Natural killer cell (primary cell): ENCODE data around the gene ADO. TPM values are rescaled to one million over a fixed set of nuclear protein-coding genes. Genes with fewer than 3 reads are reported as not detected.

Experiments
- ATAC-seq, 3 donors: fragments of 150-1000 bp in 2 of 3; fragments of 200-7000 bp in 1 of 3; cut with Tn5 transposase; 1 replicate in 1 of 3; 2 replicates in 2 of 3; pipeline ENCODE4 v1.10.0; 2021; ENCODE audit warnings: mild to moderate bottlenecking in 2 of 3, moderate library complexity in 2 of 3
- DNase-seq, 2 donors: peaks; one replicate each; pipeline versions ENCODE4 v3.0.0 to v3.0.0-alpha.2; 2013 to 2021; ENCODE audit warnings: mixed read lengths in 1 of 2
- H3K27ac ChIP-seq: one replicate; pipeline ENCODE4 v1.5.1; 2013; ENCODE audit warnings: mild to moderate bottlenecking, low read length
- H3K27me3 ChIP-seq: one replicate; pipeline ENCODE4 v1.6.1; 2013; ENCODE audit warnings: low read length; ENCODE audit not compliant: control insufficient read depth, insufficient read depth
- H3K36me3 ChIP-seq: one replicate; pipeline ENCODE4 v1.6.1; 2013; ENCODE audit warnings: low read length; ENCODE audit not compliant: control insufficient read depth, insufficient read depth
- H3K4me1 ChIP-seq: one replicate; pipeline ENCODE4 v1.6.1; 2013; ENCODE audit warnings: low read length; ENCODE audit not compliant: control insufficient read depth, insufficient read depth
- H3K4me3 ChIP-seq: one replicate; pipeline ENCODE4 v1.5.1; 2013; ENCODE audit warnings: low read length
- H3K9me3 ChIP-seq: one replicate; pipeline ENCODE4 v1.6.1; 2013; ENCODE audit warnings: low read length; ENCODE audit not compliant: control insufficient read depth, insufficient read depth
- H3K27ac Mint-ChIP-seq, 2 donors: one replicate each; pipeline ENCODE4 v1.8.0; 2022; ENCODE audit warnings: mild to moderate bottlenecking in 2 of 2, mixed read lengths in 2 of 2, moderate library complexity in 1 of 2
- H3K27me3 Mint-ChIP-seq, 2 donors: one replicate each; pipeline ENCODE4 v1.8.0; 2022; ENCODE audit warnings: low read depth in 2 of 2, mixed read lengths in 2 of 2
- H3K36me3 Mint-ChIP-seq: one replicate; pipeline ENCODE4 v1.8.0; 2022; ENCODE audit warnings: mixed read lengths
- H3K4me1 Mint-ChIP-seq, 2 donors: one replicate each; pipeline ENCODE4 v1.8.0; 2022; ENCODE audit warnings: mixed read lengths in 2 of 2
- H3K4me3 Mint-ChIP-seq: one replicate; pipeline ENCODE4 v1.8.0; 2022; ENCODE audit warnings: mild to moderate bottlenecking, moderate library complexity, mixed read lengths
- H3K9me3 Mint-ChIP-seq, 2 donors: one replicate each; pipeline ENCODE4 v1.8.0; 2022; ENCODE audit warnings: mixed read lengths in 2 of 2
- WGBS: methylation state at CpG from one replicate; pipeline ENCODE4 v1.1.7; 2013; ENCODE audit warnings: missing lambda C conversion rate; ENCODE audit not compliant: insufficient coverage; 5-methylcytosine and 5-hydroxymethylcytosine counted together
- intact Hi-C: fragments of 100-400 bp; cut with micrococcal nuclease; formaldehyde crosslinking; loops from one replicate; pipeline ENCODE4 v1.14.2; 2022
- total RNA-seq, 4 donors: library from RNA; stranded (reverse); fragments of 120-200 nt in 1 of 4; gene quantifications; one replicate each; pipeline versions ENCODE4 v1.2.3 to v1.2.4, GENCODE V29; 2013 to 2022
- TF ChIP-seq, protein P1 (sequence below): fragments of 200-600 bp; IDR thresholded peaks from one replicate; pipeline ENCODE4 v1.8.0; 2022; ENCODE audit warnings: antibody characterized with exemption

The ADO gene
- total RNA-seq, 3 donors from 2014 or later (not counting 1 experiment from before 2014, with no cell fraction given), result 13.6 to 17.1 (median 15.6) TPM

DNA sequence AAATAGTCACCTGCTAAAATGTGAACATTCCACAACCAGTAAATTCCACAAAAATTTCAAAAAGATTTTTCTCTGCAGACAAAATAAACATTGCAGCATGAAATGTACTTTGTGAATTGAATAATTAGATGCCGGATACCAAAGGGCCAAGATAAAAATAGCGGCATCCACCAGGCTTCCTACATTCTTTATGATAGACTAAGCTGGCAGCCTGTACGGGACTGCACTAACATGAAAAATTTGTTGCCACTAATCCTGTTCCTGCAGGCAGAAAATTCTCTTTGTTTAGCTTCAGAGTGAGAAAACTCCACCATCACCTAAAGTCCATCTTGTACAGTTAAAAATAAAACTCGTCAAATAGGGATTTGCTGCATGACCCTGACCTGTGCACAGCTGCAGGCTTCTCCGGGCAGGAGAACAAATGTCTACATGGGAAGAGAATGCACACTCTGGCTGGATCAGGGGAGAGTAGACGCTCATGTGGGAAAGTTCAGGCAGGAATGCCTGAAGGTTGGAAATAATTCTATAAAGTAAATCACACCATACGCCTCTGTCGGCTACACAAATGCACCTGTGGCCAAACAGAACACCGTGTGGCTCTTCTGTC lies 15.6 kb upstream of the ADO start:
- Mint-ChIP-seq H3K27me3 (peaks cover 9 to 17% of the 10 kb centered on the region in 2 donors), H3K4me3 (no peak overlapping the region), H3K9me3 (peaks cover 4 to 9% of the 10 kb centered on the region in 2 donors), H3K36me3 (peaks cover 16% of the 10 kb centered on the region), H3K4me1 (no peaks in the 10 kb centered on the region), H3K27ac (no peak overlapping the region)
- Histone ChIP-seq H3K36me3 (no peaks in the 10 kb centered on the region), H3K4me3 (no peak overlapping the region), H3K27me3 (no peaks in the 10 kb centered on the region), H3K27ac (no peak overlapping the region), H3K9me3 (no peaks in the 10 kb centered on the region), H3K4me1 (no peaks in the 10 kb centered on the region)
- 96% methylated on average over 9 of the region's 9 CpGs for WGBS
- DNase-seq (no peak), ATAC-seq (no peak)
- intact Hi-C loops, result no loop called here
- TF ChIP-seq, protein P1, sequence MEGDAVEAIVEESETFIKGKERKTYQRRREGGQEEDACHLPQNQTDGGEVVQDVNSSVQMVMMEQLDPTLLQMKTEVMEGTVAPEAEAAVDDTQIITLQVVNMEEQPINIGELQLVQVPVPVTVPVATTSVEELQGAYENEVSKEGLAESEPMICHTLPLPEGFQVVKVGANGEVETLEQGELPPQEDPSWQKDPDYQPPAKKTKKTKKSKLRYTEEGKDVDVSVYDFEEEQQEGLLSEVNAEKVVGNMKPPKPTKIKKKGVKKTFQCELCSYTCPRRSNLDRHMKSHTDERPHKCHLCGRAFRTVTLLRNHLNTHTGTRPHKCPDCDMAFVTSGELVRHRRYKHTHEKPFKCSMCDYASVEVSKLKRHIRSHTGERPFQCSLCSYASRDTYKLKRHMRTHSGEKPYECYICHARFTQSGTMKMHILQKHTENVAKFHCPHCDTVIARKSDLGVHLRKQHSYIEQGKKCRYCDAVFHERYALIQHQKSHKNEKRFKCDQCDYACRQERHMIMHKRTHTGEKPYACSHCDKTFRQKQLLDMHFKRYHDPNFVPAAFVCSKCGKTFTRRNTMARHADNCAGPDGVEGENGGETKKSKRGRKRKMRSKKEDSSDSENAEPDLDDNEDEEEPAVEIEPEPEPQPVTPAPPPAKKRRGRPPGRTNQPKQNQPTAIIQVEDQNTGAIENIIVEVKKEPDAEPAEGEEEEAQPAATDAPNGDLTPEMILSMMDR, result no peak

DNA sequence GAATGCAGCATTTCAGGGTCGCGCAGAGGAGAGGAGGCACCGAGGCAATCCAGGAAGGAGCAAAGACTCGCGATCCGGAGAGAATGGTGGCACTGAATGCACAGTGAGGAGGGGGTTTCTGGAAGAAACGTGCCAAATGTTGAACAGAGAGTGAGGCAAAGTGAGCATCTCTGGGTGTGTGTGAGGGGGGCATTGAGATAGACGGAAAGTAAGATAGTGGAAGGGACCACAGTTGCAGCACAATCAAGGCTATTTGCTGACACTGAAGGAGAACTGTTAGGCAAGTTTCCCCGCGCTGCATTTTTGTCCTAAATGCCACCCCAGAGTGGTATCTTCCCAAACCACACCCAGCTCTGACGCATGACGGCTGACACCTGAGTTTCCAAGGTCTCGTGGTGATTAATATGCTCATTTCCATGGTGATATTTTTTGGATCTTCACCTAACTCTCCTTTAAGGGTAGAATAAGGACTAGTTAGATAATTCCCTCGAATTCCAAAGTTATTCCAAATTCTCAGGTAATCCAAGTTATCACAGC lies 14.4 kb upstream of the ADO start:
- Mint-ChIP-seq H3K4me3 (no peak overlapping the region), H3K27ac (no peak overlapping the region), H3K36me3 (peaks cover 6% of the 10 kb centered on the region), H3K4me1 (no peaks in the 10 kb centered on the region), H3K27me3 (peaks cover 9 to 18% of the 10 kb centered on the region in 2 donors), H3K9me3 (peaks cover 2 to 3% of the 10 kb centered on the region in 2 donors)
- Histone ChIP-seq H3K36me3 (no peaks in the 10 kb centered on the region), H3K27me3 (no peaks in the 10 kb centered on the region), H3K9me3 (no peaks in the 10 kb centered on the region), H3K4me1 (no peaks in the 10 kb centered on the region), H3K4me3 (no peak overlapping the region), H3K27ac (no peak overlapping the region)
- intact Hi-C loops, result no loop called here
- TF ChIP-seq, protein P1, result no peak
- ATAC-seq (no peak), DNase-seq (no peak)
- 92% methylated on average over 12 of the region's 14 CpGs for WGBS

DNA sequence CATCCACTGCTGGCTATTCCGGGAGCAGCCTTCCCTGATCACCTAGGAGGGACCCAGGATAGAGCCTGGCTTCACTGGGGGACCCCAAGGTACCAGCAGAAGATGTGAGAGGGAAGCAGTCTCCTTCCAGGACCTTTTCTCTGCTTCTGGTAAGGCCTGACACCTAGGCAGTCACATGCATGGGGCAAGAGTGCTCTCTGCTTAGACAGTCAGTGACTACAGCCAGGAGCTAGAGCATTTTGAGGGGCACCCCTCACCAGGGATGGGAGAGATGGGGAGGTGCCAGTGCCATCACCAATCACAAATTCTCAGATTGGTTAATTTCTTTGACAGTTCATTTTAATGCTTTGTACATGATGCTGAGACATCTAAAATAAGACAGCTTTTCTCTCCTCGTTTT lies 13.9 kb upstream of the ADO start:
- Histone ChIP-seq H3K36me3 (no peaks in the 10 kb centered on the region), H3K9me3 (no peaks in the 10 kb centered on the region), H3K27ac (no peak overlapping the region), H3K4me3 (no peak overlapping the region), H3K4me1 (no peaks in the 10 kb centered on the region), H3K27me3 (no peaks in the 10 kb centered on the region)
- intact Hi-C loops, result no loop called here
- peaks cover 1% of the 10 kb centered on the region for H3K36me3 Mint-ChIP-seq
- H3K9me3 Mint-ChIP-seq, result no peaks in the 10 kb centered on the region
- no peak for DNase-seq
- TF ChIP-seq, protein P1, result no peak
- H3K4me3 Mint-ChIP-seq, result no peak overlapping the region
- no peak overlapping the region for H3K27ac Mint-ChIP-seq
- peaks cover 9 to 17% of the 10 kb centered on the region in 2 donors for H3K27me3 Mint-ChIP-seq
- ATAC-seq, result no peak
- H3K4me1 Mint-ChIP-seq, result no peaks in the 10 kb centered on the region
- WGBS, result 100% methylated on average over 2 of the region's 2 CpGs

DNA sequence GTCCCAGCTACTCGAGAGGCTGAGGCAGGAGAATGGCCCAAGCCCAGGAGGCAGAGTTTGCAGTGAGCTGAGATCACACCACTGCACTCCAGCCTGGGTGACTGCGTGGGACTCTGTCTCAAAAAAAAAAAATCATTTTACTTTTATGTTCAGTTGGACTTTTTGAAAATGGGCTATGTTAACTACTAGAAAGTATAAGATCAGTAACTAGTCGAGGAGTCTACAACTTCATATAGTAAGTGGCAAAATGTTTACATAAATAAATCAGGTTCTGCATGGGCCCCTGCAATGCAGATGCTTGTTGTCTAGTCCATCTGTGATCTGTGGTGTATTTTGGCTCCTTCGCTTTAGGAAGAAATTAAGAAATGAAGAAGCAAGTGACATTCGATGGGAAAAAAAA lies 12.3 kb upstream of the ADO start:
- no peak for ATAC-seq
- no peaks in the 10 kb centered on the region for H3K4me1 Mint-ChIP-seq

More for the DNA sequence above, 12.3 kb upstream of the ADO start:
- Histone ChIP-seq H3K27ac (no peak overlapping the region), H3K4me3 (no peak overlapping the region), H3K4me1 (no peaks in the 10 kb centered on the region), H3K27me3 (peaks cover 4% of the 10 kb centered on the region), H3K36me3 (no peaks in the 10 kb centered on the region), H3K9me3 (no peaks in the 10 kb centered on the region)
- WGBS, result 87% methylated on average over 2 of the region's 5 CpGs
- no peaks in the 10 kb centered on the region for H3K9me3 Mint-ChIP-seq
- intact Hi-C loops, result no loop called here
- H3K4me3 Mint-ChIP-seq, result no peak overlapping the region
- H3K36me3 Mint-ChIP-seq, result no peaks in the 10 kb centered on the region
- H3K27ac Mint-ChIP-seq, result no peak overlapping the region
- no peak for DNase-seq
- H3K27me3 Mint-ChIP-seq, result peaks cover 21 to 25% of the 10 kb centered on the region in 2 donors
- TF ChIP-seq, protein P1, result no peak
